GM19193 (cell line): ENCODE results near the gene COMTD1.

ENCODE experiments used
- POLR2A ChIP-seq: IDR thresholded peaks from 4 replicates; pipeline ENCODE4 v1.6.1; 2011; ENCODE audit not compliant: insufficient read depth, insufficient read length; ENCODE audit errors: extremely low read depth

COMTD1 gene

GRCh38 chr10:75253281-75254220 lies 17.8 kb upstream of the COMTD1 start:
- no peak for TF ChIP-seq POLR2A

DNA sequence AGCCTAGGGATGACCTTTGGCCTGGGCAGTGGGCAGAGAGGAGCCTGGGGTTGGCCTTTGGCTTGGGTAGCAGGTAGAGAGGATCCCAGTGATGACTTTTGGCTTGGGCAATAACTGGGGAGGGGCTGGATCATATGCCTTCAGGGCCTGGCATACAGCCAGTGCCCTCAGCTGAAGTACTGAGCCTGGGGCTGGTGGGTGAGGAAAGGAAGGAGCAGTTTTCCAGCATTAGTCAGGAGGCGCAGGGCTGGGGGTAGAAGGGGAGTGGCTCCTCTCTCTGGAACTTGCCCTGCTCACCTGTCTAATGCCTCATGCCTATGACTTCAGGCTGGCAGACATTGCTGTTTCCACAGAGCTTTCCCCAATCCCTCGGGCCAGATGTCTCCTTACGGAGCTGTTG lies 15.2 kb upstream of the COMTD1 start:
- TF ChIP-seq POLR2A: no peak

DNA sequence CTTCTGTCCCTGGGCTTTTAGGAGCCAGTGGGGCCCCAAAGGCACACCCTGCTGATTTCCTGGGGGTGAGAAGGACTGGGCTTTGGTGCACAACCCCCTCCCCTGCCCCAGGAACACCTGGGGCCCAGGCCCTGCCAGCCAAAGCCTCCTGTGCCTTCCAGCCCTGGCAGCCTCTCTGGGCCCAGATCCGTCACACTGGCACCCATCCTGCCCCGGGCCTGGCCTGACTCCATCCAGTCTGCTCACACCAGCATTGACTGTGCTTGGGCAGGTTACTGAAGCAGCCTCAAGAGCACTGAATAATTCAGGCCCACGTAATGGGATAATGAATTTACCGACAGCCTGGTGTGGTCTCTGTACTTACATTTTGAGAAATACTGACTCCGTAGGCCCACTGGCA lies 12.0 kb upstream of the COMTD1 start:
- no peak for TF ChIP-seq POLR2A

GRCh38 chr10:75246506-75246905 lies 10.7 kb upstream of the COMTD1 start:
- no peak for TF ChIP-seq POLR2A

GRCh38 chr10:75245354-75246250 lies 9.8 kb upstream of the COMTD1 start:
- TF ChIP-seq POLR2A: no peak

DNA sequence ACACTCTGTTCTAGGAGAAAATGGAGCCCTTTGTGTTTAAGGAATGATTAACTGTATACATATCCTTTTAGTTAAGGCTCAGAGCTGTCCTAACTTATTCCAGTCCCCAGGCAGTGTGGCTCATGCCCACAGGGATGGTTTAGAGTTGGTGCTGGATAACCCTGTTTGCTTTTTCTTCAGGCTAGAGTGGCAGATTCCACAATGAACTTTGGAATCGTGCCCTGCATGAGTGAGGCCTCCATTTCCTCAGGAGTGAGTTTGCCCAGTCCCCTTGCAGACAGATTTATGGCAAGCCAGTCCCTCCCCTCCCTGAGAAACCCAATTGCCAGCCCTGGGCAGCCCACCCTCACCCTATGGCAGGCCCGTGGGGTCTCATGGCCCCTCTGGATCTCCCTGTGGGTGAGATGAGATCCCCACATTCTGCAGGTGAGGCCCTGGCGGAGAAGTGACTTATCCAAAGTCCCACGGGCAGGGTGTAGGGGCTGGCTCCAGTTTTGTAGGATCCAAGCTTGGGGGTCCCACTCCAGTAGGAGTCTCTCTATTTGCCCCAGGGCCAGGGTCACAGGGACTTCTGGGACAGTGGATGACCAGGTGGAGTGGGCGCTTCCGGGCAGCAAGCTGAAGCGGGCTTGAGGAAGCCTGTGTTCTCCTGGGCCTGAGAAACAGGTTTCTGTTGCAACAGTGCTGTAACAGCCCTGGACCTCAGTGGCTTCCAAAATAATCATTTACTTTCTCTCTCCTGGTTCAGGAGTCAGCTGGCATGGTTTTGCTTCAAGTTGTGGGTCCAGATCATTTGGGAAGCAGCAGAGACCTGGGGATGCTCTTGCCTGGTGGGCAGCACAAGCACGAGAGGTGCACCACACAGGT lies 9.0 kb upstream of the COMTD1 start:
- TF ChIP-seq POLR2A: no peak

DNA sequence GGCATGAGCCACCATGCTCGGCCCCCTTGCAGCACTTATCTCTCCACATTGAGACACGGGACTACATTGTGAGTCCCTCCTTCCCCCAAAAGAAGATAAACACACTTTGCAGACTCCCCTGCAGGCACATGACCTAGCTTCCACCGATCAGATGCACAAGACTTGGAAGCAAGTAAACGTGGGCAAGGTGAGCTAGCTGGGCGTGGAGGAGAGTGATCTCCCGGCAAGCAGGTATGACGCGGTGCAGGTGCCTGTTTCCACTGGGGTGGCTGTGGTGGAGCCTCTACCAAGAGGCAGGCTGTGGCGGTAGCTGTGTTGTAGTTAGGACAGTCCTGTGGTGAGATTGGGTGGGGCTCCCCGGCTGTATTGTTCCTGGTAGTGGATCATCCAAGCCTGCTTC lies 7.7 kb upstream of the COMTD1 start:
- no peak for TF ChIP-seq POLR2A

DNA sequence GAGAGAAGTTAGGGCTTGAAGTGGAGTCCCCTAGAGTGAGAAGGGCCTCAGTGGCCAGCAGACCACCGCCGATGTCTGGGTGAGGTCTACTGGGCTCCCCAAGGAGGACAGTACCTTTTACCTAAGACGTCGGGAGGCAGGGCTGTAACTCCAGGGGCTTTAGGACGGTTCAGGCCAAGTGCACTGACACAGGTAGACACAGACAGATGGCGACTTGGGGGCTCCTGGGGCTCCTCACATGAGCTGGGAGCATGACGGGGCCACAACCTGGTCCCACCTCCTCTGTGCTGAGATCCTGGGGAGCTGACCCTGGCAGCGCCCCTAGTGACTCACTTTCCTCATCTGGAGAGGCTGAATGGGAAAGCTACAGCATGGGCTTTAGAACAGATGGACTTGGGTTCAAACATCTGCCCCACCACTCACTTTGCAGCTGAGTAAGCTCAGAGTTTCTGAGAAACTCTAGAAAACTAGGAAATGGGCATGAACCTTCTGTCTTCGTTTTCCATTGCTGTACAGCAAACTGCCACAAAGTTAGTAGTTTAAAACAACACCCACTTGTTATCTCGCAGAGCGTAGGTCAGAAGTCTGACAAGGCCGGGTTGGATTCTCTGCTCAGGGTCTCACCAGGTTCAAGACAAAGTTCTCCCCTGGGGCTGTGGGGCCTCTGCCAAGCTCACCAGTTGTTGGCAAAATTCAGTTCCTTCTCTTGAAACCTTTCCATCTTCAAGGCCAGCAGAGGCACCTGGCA lies 4.7 kb upstream of the COMTD1 start:
- no peak for TF ChIP-seq POLR2A

DNA sequence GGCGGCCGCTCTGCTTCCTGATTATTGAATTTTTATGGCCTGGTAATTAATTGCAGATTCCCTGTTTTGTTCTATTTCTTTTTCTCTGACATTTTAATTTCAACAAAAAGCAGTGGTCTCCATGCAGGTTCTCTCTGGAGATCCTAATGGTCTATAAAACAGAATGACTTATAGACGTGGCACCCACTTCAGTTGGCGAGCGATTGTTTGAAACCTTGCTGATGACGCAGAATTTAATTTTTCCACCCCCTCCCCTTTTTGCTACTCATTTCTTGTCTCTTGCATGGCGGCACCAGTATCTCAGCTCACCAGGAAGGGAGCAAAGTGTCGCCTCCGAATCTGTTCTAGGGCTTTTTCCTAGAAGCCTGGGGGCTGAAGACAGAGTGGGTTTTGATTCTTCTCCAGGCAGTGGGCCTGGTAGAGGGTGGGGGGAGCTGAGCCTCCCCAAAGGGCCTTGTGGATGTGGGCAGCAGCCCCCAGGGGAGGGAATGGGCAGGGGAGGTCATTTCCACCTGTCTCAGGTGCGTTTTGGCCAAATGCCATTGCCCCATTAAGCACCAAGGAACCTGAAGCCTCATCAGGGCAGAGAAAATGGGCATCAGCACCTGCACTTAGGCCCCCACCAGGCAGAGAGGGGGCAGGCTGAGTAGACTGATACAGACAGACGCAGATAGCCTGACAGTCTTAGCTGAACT lies 3.5 kb upstream of the COMTD1 start:
- no peak for TF ChIP-seq POLR2A

DNA sequence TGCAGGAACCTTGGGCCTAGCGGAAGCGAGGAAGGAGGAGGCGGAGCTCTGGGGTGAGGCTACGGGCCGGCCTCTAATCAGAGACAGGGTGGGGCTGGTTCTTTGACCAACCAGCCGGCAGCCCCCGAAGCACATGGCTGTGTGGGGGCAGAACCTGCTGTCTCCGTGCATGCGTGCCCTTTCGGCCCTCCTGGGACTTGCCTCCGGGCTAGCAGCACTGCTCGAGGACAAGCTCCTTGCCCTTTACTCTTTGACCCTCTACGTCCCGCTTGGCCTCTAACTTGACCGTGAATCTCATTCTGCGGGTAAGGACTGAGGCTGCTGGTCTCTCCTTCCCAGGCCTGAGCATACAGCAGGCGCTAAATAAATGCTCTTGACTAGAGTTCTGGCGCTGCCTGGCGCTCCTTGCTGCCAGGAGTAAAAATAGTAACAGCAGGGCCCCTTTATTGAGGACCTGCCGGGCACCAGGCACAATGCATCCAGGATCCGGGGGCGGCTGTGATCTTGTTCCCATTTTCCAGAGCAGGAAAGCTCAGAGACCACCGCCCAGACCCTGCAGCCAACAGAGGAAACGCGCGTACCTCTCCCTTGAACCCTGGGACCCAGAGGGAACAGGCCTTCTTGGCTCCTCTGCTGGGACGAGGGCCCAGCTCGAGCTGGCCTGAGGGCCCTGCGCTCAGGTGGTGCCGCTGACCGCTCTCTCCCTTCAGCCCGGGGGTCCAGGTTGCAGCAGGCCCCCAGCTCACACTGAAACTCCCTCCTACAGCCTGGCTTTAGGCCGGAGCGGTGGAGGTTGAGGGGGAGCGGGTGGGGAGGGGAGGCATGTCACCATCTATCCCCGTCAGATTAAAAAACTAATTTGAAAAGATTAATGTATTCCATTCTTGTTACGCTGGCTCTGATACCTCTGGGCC lies 2.7 kb upstream of the COMTD1 start:
- no peak for TF ChIP-seq POLR2A

DNA sequence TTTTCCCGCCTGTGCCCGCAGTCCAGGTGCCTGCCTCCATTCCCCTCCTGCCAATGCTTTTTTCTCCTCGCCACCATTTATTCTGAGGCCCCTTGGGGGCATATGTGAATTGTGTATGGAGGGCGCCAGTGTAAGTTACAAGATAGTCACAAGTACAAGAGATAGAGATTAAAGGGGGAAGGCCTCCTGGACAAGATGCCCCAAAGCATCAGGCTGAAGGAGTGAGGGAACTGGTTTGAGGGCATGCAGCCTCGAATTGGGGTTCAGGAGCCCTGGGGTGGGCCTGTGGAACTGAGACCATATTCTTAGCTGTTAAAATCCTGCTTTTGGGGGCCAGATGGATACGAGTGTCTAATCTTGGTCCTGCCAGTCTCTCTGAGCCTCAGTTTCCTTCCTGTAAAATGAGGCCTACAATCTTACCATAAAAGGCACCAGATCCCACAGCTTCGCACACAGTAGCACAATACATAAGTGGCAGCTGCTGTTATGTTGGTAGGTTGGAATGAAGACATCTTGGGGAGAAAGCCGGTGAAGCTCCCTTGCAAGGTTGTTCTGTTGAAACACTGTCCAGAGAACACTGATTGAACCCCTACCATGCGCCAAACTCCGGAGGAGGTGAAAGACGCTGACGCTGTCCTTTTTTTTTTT lies 545 bp upstream of the COMTD1 start:
- TF ChIP-seq POLR2A: no peak
